SU-DHL-6 (cell line): ENCODE measurements around the gene MRPS25.

Experiments
- H2AFZ ChIP-seq: fragments of 200-600 bp; sonication (generic); 2 replicates; pipeline ENCODE4 v1.6.1; 2014; ENCODE audit warnings: low read depth, mild to moderate bottlenecking, moderate library complexity, mixed read lengths, antibody characterized with exemption, low read length; ENCODE audit not compliant: severe bottlenecking
- H3F3A ChIP-seq: fragments of 200-600 bp; shearing (Covaris generic); 2 replicates; pipeline ENCODE4 v1.6.0; 2016; ENCODE audit warnings: antibody characterized with exemption, mild to moderate bottlenecking; ENCODE audit not compliant: insufficient read depth
- H3K27ac ChIP-seq: fragments of 200-600 bp; sonication (generic); 2 replicates; pipeline ENCODE4 v1.5.1; 2016; ENCODE audit warnings: low read depth, mild to moderate bottlenecking, low read length, moderate library complexity, mixed read lengths
- H3K27me3 ChIP-seq: fragments of 200-600 bp; sonication (generic), shearing (Covaris generic); 2 replicates; pipeline ENCODE4 v1.6.0; 2014; ENCODE audit warnings: mild to moderate bottlenecking, low read length
- H3K36me3 ChIP-seq: fragments of 200-600 bp; sonication (generic); 2 replicates; pipeline ENCODE4 v1.6.1; 2014; ENCODE audit warnings: mild to moderate bottlenecking, low read length, mixed read lengths
- H3K4me2 ChIP-seq: fragments of 300-600, 200-600 bp; shearing (Covaris generic), sonication (generic); 2 replicates; pipeline ENCODE4 v1.6.0; 2014; ENCODE audit warnings: low read length, low read depth, mild to moderate bottlenecking; ENCODE audit not compliant: poor library complexity, severe bottlenecking
- H3K4me3 ChIP-seq: fragments of 200-600 bp; sonication (generic); 2 replicates; pipeline ENCODE4 v1.5.1; 2014; ENCODE audit warnings: antibody characterized with exemption, low read length, mild to moderate bottlenecking, mixed read lengths; ENCODE audit not compliant: insufficient read depth, poor library complexity, severe bottlenecking
- H3K79me2 ChIP-seq: fragments of 200-600 bp; sonication (generic); 2 replicates; pipeline ENCODE4 v1.6.1; 2014; ENCODE audit warnings: mild to moderate bottlenecking, low read length, moderate library complexity; ENCODE audit not compliant: insufficient read depth
- H3K9ac ChIP-seq: fragments of 200-600 bp; sonication (generic); 2 replicates; pipeline ENCODE4 v1.7.0; 2014; ENCODE audit warnings: mild to moderate bottlenecking, low read length
- H3K9me2 ChIP-seq: fragments of 200-600 bp; sonication (generic); replicated peaks from 2 replicates; pipeline ENCODE4 v1.6.1; 2014; ENCODE audit warnings: low read length; ENCODE audit not compliant: insufficient read depth
- H3K9me3 ChIP-seq: fragments of 200-600 bp; sonication (generic); 2 replicates; pipeline ENCODE4 v1.6.1; 2014; ENCODE audit warnings: low read length, mixed read lengths; ENCODE audit not compliant: insufficient read depth
- H4K20me1 ChIP-seq: fragments of 200-600 bp; sonication (generic); 2 replicates; pipeline ENCODE4 v1.6.1; 2014; ENCODE audit warnings: low read depth, mild to moderate bottlenecking, antibody characterized with exemption, low read length, moderate library complexity, mixed read lengths
- EZH2phosphoT487 ChIP-seq: fragments of 200-600 bp; sonication (generic), shearing (Covaris generic); conservative IDR thresholded peaks from 2 replicates; pipeline ENCODE4 v1.6.1; 2018; ENCODE audit warnings: mild to moderate bottlenecking, antibody characterized with exemption, low read length, moderate library complexity, mixed read lengths
- TF ChIP-seq, protein P1 (sequence below): fragments of 200-600 bp; sonication (generic); IDR thresholded peaks from one replicate; pipeline ENCODE4 v1.5.1; 2017; ENCODE audit warnings: antibody characterized with exemption, mild to moderate bottlenecking, low read length, moderate library complexity; ENCODE audit not compliant: insufficient read depth, poor library complexity, severe bottlenecking

The MRPS25 gene

DNA sequence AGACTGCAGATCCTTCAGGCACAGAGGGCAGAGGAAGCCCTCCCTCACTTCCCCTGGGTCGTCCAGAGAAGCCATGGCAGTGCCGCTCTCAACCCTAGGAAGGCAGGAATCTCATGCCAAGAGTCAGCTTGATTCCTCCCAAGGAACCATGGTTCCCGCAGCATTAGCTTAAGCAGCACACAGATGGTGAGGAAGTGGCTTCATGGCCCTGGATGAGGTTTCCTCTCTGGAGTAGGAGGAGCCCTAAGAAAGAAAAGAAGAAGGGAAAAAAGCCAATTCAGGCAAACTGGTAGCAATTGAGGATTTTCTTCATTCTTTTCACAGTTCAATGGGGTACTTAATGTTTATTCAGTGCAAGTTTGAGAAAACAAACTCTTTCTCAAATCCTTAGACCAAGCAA lies 30.9 kb upstream of the MRPS25 start:
- Histone ChIP-seq H3K27me3 (no peaks in the 10 kb centered on the region), H3F3A (no peaks in the 10 kb centered on the region; the same call in 1 of the 2 replicates), H3K36me3 (0 out of 2 replicates have a peak, but pooled peaks cover 3% of the 10 kb centered on the region), H3K27ac (no peak overlapping the region), H4K20me1 (no peaks in the 10 kb centered on the region), H2AFZ (no peak overlapping the region), H3K4me2 (no peak overlapping the region), H3K9me2 (no peaks in the 10 kb centered on the region), H3K4me3 (no peak overlapping the region), H3K9me3 (no peaks in the 10 kb centered on the region), H3K9ac (no peak overlapping the region), H3K79me2 (peaks cover 20% of the 10 kb centered on the region)
- TF ChIP-seq, protein P1, sequence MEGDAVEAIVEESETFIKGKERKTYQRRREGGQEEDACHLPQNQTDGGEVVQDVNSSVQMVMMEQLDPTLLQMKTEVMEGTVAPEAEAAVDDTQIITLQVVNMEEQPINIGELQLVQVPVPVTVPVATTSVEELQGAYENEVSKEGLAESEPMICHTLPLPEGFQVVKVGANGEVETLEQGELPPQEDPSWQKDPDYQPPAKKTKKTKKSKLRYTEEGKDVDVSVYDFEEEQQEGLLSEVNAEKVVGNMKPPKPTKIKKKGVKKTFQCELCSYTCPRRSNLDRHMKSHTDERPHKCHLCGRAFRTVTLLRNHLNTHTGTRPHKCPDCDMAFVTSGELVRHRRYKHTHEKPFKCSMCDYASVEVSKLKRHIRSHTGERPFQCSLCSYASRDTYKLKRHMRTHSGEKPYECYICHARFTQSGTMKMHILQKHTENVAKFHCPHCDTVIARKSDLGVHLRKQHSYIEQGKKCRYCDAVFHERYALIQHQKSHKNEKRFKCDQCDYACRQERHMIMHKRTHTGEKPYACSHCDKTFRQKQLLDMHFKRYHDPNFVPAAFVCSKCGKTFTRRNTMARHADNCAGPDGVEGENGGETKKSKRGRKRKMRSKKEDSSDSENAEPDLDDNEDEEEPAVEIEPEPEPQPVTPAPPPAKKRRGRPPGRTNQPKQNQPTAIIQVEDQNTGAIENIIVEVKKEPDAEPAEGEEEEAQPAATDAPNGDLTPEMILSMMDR: no peak
- no peak for TF ChIP-seq EZH2phosphoT487

DNA sequence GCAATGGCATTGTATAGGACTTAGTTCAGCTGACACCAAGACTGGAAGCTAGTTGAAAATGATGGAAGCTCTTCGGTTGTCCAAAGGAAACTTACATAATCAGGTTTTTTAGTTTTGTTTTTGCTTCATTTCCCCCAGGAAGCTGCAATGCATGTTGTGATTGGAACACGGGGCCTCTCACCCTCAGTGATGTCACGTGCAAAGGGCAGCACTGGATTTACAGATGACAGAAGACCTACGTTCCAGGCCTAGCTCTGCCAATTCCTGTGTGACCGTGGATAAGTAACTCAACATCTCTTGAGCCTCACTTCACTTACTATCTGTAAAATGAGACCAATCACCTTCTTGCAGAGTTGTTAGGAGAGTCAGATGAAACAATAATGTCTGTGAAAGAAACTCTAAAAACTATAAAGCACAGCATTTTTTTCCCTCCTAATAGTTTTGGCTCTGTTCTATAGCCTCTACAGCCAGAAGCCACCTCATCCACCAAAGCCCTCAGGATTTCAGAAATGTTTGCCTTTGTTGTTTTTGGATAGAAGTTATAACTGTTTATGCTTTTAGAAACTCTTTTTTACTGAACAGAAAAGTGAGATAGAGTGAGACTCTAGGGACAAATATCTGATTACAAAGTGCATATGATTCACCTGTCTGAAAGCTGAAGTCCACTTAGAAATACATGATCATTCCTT lies 29.2 kb upstream of the MRPS25 start:
- Histone ChIP-seq H3K4me2 (no peak overlapping the region), H2AFZ (no peak overlapping the region), H3K9me3 (no peaks in the 10 kb centered on the region), H3K9me2 (no peaks in the 10 kb centered on the region), H3F3A (no peaks in the 10 kb centered on the region; the same call in 1 of the 2 replicates), H3K4me3 (no peak overlapping the region), H3K9ac (no peak overlapping the region), H3K27me3 (no peaks in the 10 kb centered on the region), H3K79me2 (peaks cover 20% of the 10 kb centered on the region), H3K27ac (no peak overlapping the region), H4K20me1 (no peaks in the 10 kb centered on the region), H3K36me3 (0 out of 2 replicates have a peak, but pooled peaks cover 3% of the 10 kb centered on the region)
- TF ChIP-seq EZH2phosphoT487: no peak
- TF ChIP-seq, protein P1: no peak

DNA sequence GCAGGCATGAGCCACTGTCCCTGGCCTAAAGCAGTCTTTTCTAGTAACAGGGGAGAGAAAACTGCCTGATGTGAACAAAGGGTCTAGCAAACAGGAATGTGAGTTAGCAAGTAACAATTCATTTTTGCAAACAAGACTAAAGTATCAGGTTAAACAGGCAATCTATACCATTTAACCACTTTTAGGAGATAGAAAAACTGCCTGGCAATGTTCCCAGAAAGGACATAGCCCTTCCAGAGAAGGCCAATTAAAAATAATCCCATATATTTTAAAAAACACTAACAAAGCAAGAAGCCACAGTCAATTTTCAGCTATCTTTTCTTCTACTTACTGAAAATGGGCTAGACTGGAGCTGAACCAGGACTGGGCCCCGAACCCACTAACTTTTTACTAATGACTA lies 27.6 kb upstream of the MRPS25 start:
- Histone ChIP-seq H3K79me2 (peaks cover 10% of the 10 kb centered on the region; the same call in 1 of the 2 replicates), H3K4me3 (no peak overlapping the region), H3K27me3 (no peaks in the 10 kb centered on the region), H3K4me2 (no peak overlapping the region), H3K9me2 (no peaks in the 10 kb centered on the region), H3K9ac (no peak overlapping the region), H2AFZ (no peak overlapping the region), H3K27ac (no peak overlapping the region), H3K9me3 (no peaks in the 10 kb centered on the region), H3F3A (no peaks in the 10 kb centered on the region; the same call in 1 of the 2 replicates), H3K36me3 (peaks cover 6% of the 10 kb centered on the region; the same call in 1 of the 2 replicates), H4K20me1 (no peaks in the 10 kb centered on the region)
- TF ChIP-seq EZH2phosphoT487: no peak
- TF ChIP-seq, protein P1: no peak
